Frontal cortex (tissue), 4 donors: ENCODE results near the gene SOX2. TPM values are rescaled to one million over a fixed set of nuclear protein-coding genes. Genes with fewer than 3 reads are reported as not detected.
A peak's percentile ranks its signal among the peaks of the same experiment; 100 is the strongest.

ENCODE experiments used
- DNase-seq, 2 donors: peaks; one replicate each; pipeline ENCODE4 v3.0.0; 2012; ENCODE audit warnings: low spot score in 2 of 2
- FAIRE-seq: peaks from 2 replicates; lab custom pipeline; 2012; peaks lifted over from hg19 to GRCh38; lab: Jason Lieb, UNC
- total RNA-seq: library from RNA; depleted of rRNA; stranded (reverse); fragments of >200 nt; gene quantifications from one replicate; pipeline ENCODE4 v1.2.3, GENCODE V29; 2014
- donor health status: control.
- donor health status: control.
- donor health status: control.

SOX2 gene
- total RNA-seq, 1 donor from 2014 or later: 70.1 TPM

GRCh38 chr3:181703601-181704420, 7.9 kb upstream of the SOX2 start:
- DNase-seq: no peak
- FAIRE-seq: no peak

GRCh38 chr3:181704421-181705085, 7.2 kb upstream of the SOX2 start:
- FAIRE-seq (no peak), DNase-seq (no peak)

- FAIRE-seq (no peak), DNase-seq (no peak)
Measured at GRCh38 chr3:181705086-181705480, 6.6 kb upstream of the SOX2 start.

- no peak for DNase-seq
- no peak for FAIRE-seq
Measured at GRCh38 chr3:181707980-181708379, 3.7 kb upstream of the SOX2 start.

- no peak for DNase-seq
Measured at GRCh38 chr3:181709537-181710279, 2.0 kb upstream of the SOX2 start.

GRCh38 chr3:181710345-181711291, 1.1 kb upstream of the SOX2 start:
- FAIRE-seq: no peak
- no peak for DNase-seq

More at GRCh38 chr3:181709537-181710279, 2.0 kb upstream of the SOX2 start:
- peak; percentile 28 for FAIRE-seq

GRCh38 chr3:181712226-181712552, 464 bp downstream of the SOX2 start:
- no peak for FAIRE-seq
- DNase-seq: no peak

GRCh38 chr3:181712553-181713279, 991 bp downstream of the SOX2 start:
- FAIRE-seq: no peak
- DNase-seq: no peak

GRCh38 chr3:181713280-181713647, 1.5 kb downstream of the SOX2 start:
- DNase-seq: no peak
- no peak for FAIRE-seq

GRCh38 chr3:181713676-181714612, 2.2 kb downstream of the SOX2 start:
- DNase-seq (no peak), FAIRE-seq (no peak)

- FAIRE-seq (no peak), DNase-seq (peak in 1 of 2 donors; percentile 32)
Measured at GRCh38 chr3:181715571-181716340, 4.0 kb downstream of the SOX2 start.

- FAIRE-seq (no peak), DNase-seq (peak in 1 of 2 donors; percentile 13)
Measured at GRCh38 chr3:181716966-181717365, 5.2 kb downstream of the SOX2 start.

- DNase-seq (no peak), FAIRE-seq (no peak)
Measured at GRCh38 chr3:181717549-181718171, 5.9 kb downstream of the SOX2 start.

- FAIRE-seq: no peak
- DNase-seq: peak in 1 of 2 donors; percentile 22
Measured at GRCh38 chr3:181718369-181718768, 6.6 kb downstream of the SOX2 start.

GRCh38 chr3:181718987-181719911, 7.5 kb downstream of the SOX2 start:
- no peak for FAIRE-seq
- peak in 1 of 2 donors; percentile 44 for DNase-seq
